Fibroblast of lung (primary cell): ENCODE measurements around the gene CSRNP3. TPM values are rescaled to one million over a fixed set of nuclear protein-coding genes. Genes with fewer than 3 reads are reported as not detected.
A peak's percentile ranks its signal among the peaks of the same experiment; 100 is the strongest.

Experiments used
- DNase-seq, 2 donors: peaks; one replicate each; pipeline versions ENCODE4 v3.0.0 to v3.0.0-alpha.2; 2010; ENCODE audit warnings: low read depth in 2 of 2
- H2AFZ ChIP-seq: 2 replicates; pipeline ENCODE4 v1.5.1; 2012; ENCODE audit warnings: low read length, control low read depth, inconsistent platforms
- H3K27ac ChIP-seq: 2 replicates; pipeline ENCODE4 v1.5.1; 2011; ENCODE audit warnings: low read length, control low read depth; ENCODE audit not compliant: insufficient read depth
- H3K27me3 ChIP-seq: 2 replicates; pipeline ENCODE4 v1.5.1; 2011; ENCODE audit warnings: mild to moderate bottlenecking, low read length; ENCODE audit not compliant: control insufficient read depth, insufficient read depth
- H3K36me3 ChIP-seq: 2 replicates; pipeline ENCODE4 v1.5.1; 2011; ENCODE audit warnings: low read length; ENCODE audit not compliant: control insufficient read depth, insufficient read depth
- H3K4me1 ChIP-seq: 2 replicates; pipeline ENCODE4 v1.5.1; 2011; ENCODE audit warnings: low read length; ENCODE audit not compliant: control insufficient read depth, insufficient read depth; ENCODE audit errors: extremely low read depth
- H3K4me2 ChIP-seq: 2 replicates; pipeline ENCODE4 v1.5.1; 2011; ENCODE audit warnings: low read length, control low read depth; ENCODE audit not compliant: insufficient read depth; ENCODE audit errors: extremely low read depth
- H3K4me3 ChIP-seq, 4 experiments: fragments of 200-600 bp in 1 of 4; sonication (generic) in 1 of 4; replicated peaks in 1 of 4; 2 replicates each; pipeline ENCODE4 v1.5.1; 2011 to 2016; ENCODE audit warnings: low read length in 4 of 4, low read depth in 3 of 4, mild to moderate bottlenecking in 3 of 4, control low read depth in 2 of 4, inconsistent platforms in 1 of 4, mixed read lengths in 1 of 4; ENCODE audit not compliant: insufficient read depth in 1 of 4; ENCODE audit errors: control extremely low read depth in 1 of 4
- H3K79me2 ChIP-seq: 2 replicates; pipeline ENCODE4 v1.5.1; 2012; ENCODE audit warnings: mild to moderate bottlenecking, low read length, inconsistent platforms; ENCODE audit not compliant: control insufficient read depth, insufficient read depth
- H3K9ac ChIP-seq: 2 replicates; pipeline ENCODE4 v1.5.1; 2011; ENCODE audit warnings: mild to moderate bottlenecking, low read length, control low read depth; ENCODE audit not compliant: insufficient read depth
- H3K9me3 ChIP-seq: 2 replicates; pipeline ENCODE4 v1.5.1; 2012; ENCODE audit warnings: low read depth, low read length; ENCODE audit not compliant: control insufficient read depth, insufficient read depth
- H4K20me1 ChIP-seq: 2 replicates; pipeline ENCODE4 v1.5.1; 2011; ENCODE audit warnings: low read length; ENCODE audit not compliant: control insufficient read depth, insufficient read depth; ENCODE audit errors: extremely low read depth
- CTCF ChIP-seq, 2 donors: IDR thresholded peaks in 1 of 2; conservative IDR thresholded peaks in 1 of 2; 1 replicate in 1 of 2; 2 replicates in 1 of 2; pipeline ENCODE4 v1.5.1; 2011 to 2012; ENCODE audit warnings: low read length in 2 of 2, control low read depth in 1 of 2, inconsistent platforms in 1 of 2, low read depth in 1 of 2, mild to moderate bottlenecking in 1 of 2
- EZH2 ChIP-seq: IDR thresholded peaks from 2 replicates; pipeline ENCODE4 v1.5.1; 2012; ENCODE audit warnings: low read length, control low read depth, mild to moderate bottlenecking; ENCODE audit errors: missing control alignments
- polyA plus RNA-seq, 2 donors: library from polyadenylated mRNA; depleted of rRNA in 1 of 2; stranded (reverse) in 1 of 2; unstranded in 1 of 2; fragments of >200 nt; gene quantifications; 2 replicates each; pipeline ENCODE4 v1.2.1, GENCODE V29; 2011 to 2012; ENCODE audit warnings: missing spikeins in 1 of 2
- total RNA-seq: library from RNA; depleted of rRNA; stranded (reverse); fragments of >200 nt; gene quantifications from 2 replicates; pipeline ENCODE4 v1.2.1, GENCODE V29; 2014

CSRNP3 gene
- total and polyA plus RNA-seq, 2 donors (not counting 1 experiment from before 2014, with no cell fraction given) = 0.66 to 1.1 TPM

GRCh38 chr2:165637396-165637795, 167.9 kb downstream of the CSRNP3 start:
- Histone ChIP-seq H3K79me2 (no peaks in the 10 kb centered on the region), H3K9me3 (no peaks in the 10 kb centered on the region), H3K4me1 (no peaks in the 10 kb centered on the region), H3K27me3 (no peaks in the 10 kb centered on the region), H3K4me3 (no peak overlapping the region), H3K36me3 (no peaks in the 10 kb centered on the region), H3K9ac (no peak overlapping the region), H3K27ac (no peak overlapping the region), H4K20me1 (no peaks in the 10 kb centered on the region), H3K4me2 (no peak overlapping the region), H2AFZ (no peak overlapping the region)
- DNase-seq = peak; percentile 24 to 36
- TF ChIP-seq EZH2 (no peak), CTCF (conservative IDR thresholded peaks at IDR 0.05 in 1 of 2, IDR thresholded peaks at IDR 0.05 in 1 of 2; ENCODE audit: low read depth in 1 of 2, low read length in 2 of 2) (no peak)

GRCh38 chr2:165639504-165639903, 170.0 kb downstream of the CSRNP3 start:
- H2AFZ ChIP-seq = no peak overlapping the region
- no peak for TF ChIP-seq CTCF (conservative IDR thresholded peaks at IDR 0.05 in 1 of 2, IDR thresholded peaks at IDR 0.05 in 1 of 2; ENCODE audit: low read depth in 1 of 2, low read length in 2 of 2)
- TF ChIP-seq EZH2 = no peak

GRCh38 chr2:165640247-165640929, 170.9 kb downstream of the CSRNP3 start:
- Histone ChIP-seq H3K4me1 (no peaks in the 10 kb centered on the region), H3K79me2 (no peaks in the 10 kb centered on the region), H3K36me3 (no peaks in the 10 kb centered on the region), H3K4me2 (no peak overlapping the region), H2AFZ (no peak overlapping the region), H3K27me3 (no peaks in the 10 kb centered on the region), H4K20me1 (no peaks in the 10 kb centered on the region), H3K9ac (no peak overlapping the region), H3K9me3 (no peaks in the 10 kb centered on the region), H3K4me3 (no peak overlapping the region), H3K27ac (no peak overlapping the region)
- no peak for DNase-seq
- no peak for TF ChIP-seq EZH2
- no peak for TF ChIP-seq CTCF (conservative IDR thresholded peaks at IDR 0.05 in 1 of 2, IDR thresholded peaks at IDR 0.05 in 1 of 2; ENCODE audit: low read depth in 1 of 2, low read length in 2 of 2)

More at GRCh38 chr2:165639504-165639903, 170.0 kb downstream of the CSRNP3 start:
- H3K79me2 ChIP-seq = no peaks in the 10 kb centered on the region
- H3K9me3 ChIP-seq = no peaks in the 10 kb centered on the region
- H3K27ac ChIP-seq = no peak overlapping the region
- no peak overlapping the region for H3K4me3 ChIP-seq
- no peak overlapping the region for H3K9ac ChIP-seq
- H4K20me1 ChIP-seq = no peaks in the 10 kb centered on the region
- no peaks in the 10 kb centered on the region for H3K27me3 ChIP-seq
- no peak for DNase-seq
- H3K4me2 ChIP-seq = no peak overlapping the region
- H3K4me1 ChIP-seq = no peaks in the 10 kb centered on the region
- no peaks in the 10 kb centered on the region for H3K36me3 ChIP-seq
